HG02970 (cell line): ENCODE data around the gene GPAT2.
"Not testable (repeated sequence)": the region's sequence is repeated elsewhere in the genome, so short reads cannot be mapped to it uniquely, and the experiment has no call there.

Experiments
- ATAC-seq: cut with Tn5 transposase; IDR thresholded peaks from one replicate; pipeline ENCODE4 v1.9.1; 2021; ENCODE audit warnings: mild to moderate bottlenecking, moderate library complexity, moderate number of reproducible peaks; ENCODE audit not compliant: unreplicated experiment, low FRiP score

The GPAT2 gene

DNA sequence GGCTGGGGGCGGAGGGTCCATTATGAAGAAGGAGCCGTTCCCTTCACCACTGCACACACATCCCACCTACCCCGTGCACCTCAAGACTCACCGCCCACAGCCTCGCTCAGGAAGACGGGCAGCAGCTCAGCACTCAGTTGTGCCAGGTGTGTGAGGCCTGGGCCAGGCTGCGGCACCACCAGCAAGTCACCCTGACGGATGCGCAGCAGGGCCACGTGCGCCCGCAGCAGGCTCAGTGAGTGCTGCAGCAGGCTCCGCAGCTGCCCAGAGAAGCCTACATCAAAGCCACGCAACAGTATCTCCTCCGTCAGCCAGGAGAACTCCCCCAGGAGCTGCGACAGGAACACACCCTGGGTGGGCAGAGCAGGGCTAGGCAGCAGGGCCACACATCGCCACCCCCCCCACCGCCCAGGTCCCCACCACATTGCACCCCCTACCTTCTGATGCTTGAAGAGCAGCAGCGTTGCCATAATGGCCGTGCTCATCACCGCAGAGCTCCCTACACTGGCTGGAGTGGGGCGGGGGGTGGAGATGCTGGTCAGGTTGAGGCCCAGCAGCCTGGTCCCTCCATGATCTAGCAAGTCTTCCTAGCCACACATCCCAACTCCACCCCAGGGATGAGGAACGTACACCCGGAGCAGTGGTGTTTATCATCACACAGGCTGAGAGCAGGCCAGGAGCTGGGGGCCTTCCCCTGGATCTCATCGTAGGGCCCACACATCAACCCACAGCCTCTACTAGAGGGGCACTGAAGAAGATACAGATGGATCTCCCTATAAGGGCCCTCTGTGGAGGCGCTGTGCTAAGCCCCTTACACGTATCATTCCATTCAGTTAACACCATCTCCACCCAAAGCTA, 10.2 kb downstream of the GPAT2 start:
- no peak for ATAC-seq

DNA sequence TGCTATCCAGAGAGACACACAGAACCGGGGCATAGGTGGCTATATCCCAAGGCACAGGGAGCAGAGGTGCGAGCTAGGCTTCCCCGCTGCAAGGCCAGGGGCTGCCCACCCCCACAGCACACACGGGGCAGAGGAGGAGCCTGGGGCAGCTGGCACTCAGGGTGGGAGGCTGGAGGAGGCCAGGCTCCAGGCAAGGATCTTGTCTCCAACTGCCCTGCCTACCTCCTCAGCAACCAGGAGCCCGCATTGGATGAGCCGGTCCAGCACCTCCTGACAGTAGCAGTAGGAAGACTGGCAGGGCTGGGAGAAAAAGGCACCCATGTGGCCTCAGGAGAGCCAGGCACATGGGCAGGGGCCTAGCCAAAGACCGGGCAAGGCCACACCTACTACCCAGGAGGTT, 11.0 kb downstream of the GPAT2 start:
- not testable (repeated sequence) for ATAC-seq

DNA sequence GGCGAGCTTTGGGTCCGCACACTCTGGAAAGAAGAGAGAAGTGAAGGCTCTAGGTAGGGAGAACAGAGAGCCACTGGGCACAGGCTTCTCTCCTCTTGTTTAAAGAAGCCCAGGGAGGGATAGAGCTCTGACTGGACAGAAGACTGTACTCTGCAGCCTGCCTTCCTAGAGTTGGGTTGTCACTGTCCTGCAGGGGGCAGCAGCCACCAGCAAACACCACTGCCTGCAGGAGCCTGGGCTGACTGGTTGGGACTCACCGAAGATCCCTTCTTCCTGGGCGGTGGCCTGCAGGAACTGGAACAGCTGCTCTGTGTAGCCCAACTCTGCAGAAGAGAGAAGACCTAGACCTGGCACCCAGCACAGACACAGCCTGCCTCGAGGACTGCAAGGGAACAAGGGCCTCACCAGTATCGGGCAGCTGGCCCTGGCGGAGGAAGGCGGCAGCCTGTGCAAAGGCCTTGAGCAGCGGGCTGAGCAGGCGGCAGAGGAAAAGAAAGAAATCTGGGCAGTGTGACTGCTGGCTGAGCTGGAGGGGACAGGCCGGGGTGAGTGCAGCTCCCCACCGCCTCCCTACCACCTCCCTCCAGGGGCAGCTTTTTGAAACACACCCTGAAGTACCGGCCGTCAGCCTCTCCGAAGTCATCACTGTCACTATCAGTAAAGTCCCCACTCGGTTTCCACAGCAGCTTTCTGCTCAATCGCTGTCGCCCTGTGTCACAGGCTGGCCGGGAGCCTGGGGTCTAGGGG, 11.8 kb downstream of the GPAT2 start:
- ATAC-seq: not testable (repeated sequence)

DNA sequence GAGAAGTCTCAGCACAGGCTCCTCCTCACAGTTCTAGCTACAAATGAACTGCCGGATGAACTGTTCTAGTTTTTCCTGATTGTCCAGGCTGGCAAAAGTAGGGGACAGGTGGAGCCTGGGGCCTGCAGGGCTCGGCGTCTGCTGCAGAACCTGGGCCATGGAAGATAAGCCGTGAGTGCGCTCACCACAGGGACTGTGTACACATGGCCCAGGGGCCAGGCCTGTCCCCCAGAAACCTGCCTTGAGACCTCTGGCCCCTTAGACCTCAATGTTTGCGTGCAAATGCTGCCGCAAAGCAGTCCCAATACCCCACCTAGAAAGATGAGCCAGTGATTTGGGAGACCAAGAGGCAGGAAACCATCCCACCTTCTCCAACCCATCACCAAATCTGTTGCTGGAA, 12.6 kb downstream of the GPAT2 start:
- not testable (repeated sequence) for ATAC-seq

DNA sequence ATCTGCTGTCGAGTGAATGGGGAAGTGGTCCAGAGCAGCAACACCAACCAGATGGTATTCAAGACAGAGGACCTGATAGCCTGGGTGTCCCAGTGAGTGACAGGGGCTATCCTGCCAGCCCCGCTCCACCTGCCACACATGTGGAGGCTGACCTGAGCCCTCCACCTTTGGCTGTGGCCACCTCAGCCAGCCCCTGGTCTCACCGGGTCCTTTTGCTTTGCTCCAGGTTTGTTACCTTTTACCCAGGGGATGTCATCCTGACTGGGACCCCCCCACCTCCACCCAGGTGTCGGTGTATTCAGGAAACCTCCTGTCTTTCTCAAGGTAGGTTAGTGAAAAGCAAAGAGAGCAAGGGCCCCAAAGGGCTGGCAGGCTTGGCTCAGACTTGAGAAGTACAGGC, 13.6 kb downstream of the GPAT2 start:
- ATAC-seq: not testable (repeated sequence)

DNA sequence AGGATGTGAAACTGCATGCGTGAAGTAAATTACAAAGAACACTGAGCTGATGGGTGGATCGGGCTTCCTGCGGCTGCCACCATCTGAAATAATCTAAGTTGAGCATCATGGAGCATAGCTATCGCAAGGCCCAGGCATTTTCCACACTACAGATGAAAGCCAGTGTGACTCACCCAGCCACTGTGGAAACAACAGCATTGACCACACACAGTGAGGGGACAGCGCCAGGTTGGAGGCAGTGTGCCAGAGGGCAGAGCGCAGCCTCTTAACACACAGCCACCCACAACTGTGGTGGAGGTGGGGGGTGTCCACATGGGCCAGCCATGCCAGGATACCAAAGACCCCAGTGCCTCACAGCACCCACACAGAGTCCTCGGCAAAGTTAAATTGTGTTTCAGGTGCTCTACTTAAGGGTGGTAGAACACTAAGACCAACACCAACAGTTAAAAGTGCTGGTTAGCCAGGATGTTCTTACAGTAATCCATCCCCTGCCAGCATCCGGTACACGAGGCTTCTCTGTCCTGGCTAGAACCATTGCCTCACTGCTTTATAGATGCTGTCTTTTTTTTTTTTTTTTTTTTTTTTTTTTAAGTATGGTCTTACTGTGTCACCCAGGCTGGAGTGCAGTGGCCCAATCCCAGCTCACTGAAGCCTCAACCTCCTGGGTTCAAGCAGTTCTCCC, 14.7 kb downstream of the GPAT2 start:
- not testable (repeated sequence) for ATAC-seq

DNA sequence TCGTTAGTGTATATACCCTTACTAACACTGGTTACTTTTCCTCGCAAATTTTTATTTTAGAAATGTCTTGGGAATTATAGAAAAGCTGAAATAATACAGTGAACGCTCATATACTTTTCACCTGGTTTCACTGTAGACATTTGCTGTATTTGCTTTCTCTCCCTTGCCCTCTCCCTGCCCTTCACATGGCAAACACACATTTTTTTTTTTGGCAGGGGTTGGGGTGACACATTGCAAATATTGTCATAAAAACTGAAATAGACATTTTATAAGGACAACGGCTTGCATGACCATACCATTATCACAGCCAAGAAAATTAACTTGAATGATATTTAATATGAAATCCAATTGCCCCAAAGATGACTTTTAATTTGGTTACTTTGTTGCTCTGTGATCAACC, 18.4 kb downstream of the GPAT2 start:
- not testable (repeated sequence) for ATAC-seq

DNA sequence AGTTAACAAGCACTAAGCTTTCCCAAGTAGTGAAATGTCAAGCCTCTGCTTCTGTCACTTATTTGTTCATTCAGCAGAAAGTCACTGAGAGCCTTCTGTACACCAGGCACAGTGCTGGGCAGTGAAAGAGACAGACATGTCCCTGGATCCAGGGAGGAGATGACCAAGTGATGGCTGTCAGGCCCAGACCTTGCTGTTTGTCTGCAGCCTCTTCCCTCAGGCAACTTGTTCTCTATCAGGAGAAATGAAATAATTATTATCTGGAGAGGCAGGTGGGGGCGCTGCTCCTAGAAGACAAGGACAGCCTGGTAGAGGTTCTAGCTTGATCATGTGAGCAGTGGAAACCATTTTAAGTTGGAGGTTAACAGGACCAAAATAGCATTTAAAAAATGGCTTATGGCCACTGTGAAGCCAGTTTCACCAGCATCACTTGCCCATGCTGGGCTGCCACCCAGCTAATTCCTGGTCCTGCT, 21.9 kb downstream of the GPAT2 start:
- not testable (repeated sequence) for ATAC-seq

DNA sequence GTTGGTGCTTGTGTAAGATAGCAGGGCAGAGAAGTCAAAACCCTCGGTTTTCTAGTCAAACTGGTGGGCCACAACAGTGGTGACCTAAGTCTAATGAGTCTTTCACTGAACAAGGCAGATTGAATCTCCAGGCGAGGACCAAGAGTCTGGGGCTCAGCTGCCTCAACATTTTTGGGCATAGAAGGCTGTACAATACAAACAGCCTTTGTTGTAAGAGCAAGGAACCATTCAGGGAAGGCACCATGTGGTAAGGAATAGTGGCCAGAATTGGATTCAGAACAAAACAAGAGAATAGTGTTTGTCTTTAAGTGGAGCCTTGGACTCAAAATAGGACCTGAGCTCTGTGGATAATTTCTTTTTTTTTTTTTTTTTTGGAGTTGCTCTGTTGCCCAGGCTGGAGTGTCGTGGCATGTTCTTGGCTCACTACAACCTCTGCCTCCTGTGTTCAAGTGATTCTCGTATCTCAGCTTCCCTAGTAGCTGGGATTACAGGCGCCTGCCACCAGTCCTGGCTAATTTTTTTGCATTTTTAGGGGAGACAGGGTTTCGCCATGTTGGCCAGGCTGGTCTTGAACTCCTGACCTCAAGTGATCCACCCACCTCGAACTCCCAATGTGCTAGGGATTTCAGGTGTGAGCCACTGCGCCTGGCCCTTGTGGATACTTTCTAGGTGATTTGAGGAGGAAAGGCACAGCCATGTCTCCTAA, 22.5 kb downstream of the GPAT2 start:
- ATAC-seq: not testable (repeated sequence)

DNA sequence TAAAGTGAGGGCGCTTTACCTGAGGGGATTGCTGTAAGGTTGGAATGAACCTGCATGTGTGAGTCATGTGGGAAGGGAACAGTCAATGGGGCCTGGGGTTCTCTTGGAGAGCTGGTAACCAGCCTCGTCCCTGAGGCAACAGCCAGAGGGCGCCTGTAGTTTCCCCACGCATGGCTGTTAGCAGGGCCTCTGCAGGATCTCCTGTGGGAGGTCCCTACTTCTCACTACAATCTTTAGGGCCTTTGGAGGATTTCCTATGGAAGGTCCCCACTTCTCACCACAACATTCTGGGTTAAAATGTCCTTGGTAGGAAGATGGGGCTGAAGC, 23.6 kb downstream of the GPAT2 start:
- ATAC-seq: not testable (repeated sequence)

DNA sequence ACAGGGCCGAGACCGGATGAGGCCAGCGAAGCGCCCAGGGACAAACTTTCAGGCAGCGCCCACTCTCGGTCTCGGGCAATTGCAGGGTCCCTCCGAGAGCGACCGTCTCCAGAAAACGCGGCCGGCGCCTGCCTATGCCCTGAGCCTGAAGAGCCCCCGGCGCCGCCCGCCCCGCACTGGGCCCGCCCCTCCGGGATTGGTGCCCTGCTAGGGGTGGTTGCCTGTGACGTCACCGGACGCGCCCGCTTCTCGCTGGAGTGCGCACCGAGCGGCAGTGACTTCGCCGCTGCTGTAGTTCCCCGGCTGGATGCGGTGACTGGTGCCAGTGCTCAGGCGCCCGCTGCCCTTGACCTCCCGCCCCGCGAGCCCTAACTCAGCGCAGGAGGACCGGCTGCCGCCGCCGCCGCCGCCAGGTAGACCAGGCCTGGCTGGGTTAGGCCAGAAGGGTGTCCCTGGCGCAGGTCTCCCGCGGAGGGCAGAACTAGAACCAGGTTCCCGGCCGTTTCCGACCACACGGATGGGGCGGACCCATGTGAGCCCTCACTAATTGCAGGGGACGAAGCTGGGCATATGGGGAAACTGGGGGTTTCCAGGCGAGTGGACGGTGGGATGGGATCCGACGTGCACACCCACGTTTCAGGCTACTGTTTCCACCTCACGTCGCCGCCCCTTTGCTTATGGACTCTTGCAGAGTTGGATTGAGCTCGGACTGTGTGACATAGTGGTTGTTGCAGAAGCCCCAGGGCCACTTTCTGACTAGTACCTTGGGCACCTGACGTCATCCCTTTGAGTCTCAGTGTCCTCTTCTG, 24.2 kb downstream of the GPAT2 start:
- peak; percentile 94 for ATAC-seq

DNA sequence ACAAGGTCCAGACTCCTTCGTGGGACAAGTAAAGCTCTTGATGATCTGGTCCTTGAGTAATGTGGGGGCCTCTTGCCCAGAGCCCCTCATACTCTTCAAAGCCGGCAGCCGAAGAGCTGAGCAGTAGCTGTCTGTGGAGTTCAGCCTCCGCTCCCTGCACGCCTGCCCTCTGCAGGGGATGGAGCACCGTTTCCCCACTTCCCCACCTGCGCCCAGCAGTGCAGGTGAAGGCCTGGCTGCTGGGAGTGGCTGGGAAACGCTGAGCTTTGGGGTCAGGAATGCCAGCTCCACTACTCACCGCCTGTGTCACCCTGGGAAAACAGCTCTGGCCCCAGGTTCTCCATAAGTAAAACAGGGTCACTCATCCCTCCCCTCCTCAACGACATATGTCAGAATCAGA, 24.9 kb downstream of the GPAT2 start:
- ATAC-seq: peak; percentile 4

DNA sequence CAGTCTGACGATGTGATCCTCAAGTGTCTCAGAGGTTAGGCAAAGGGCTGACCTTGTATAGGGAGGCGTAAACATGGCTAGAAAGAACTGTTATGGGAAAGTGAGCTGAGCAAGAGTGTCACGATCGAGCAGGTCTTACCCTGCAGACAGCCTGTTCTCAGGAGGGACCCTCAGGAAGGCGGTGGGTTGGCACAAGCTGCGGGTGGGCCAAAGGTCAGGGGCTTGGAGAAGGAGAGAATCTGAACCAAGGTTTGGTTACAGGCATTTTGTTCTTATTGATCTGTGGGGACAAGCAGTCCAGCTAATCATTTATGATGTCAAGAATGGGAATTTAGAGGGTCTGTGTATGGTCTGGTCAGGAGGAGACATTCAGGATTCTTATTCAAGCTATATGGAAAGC, 26.7 kb downstream of the GPAT2 start:
- ATAC-seq: not testable (repeated sequence)

DNA sequence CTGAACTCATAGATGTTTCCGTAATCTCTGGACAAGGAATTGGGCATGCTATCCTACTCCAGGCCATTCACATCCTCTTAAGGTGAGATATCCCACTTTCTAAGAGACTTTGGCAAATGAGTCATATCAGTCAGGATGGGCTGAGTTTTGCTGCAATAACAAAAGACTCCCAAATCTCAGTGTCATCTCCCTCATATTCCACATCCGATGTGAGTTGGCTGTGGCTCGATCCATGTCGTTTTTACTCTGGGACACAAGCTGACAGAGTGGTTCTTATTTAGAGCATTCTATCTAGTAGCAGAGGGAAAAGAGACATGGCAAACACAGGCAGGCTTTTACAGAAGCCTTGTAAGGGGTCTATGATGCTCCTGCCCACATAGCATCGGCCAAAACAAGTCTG, 28.5 kb downstream of the GPAT2 start:
- ATAC-seq: not testable (repeated sequence)

DNA sequence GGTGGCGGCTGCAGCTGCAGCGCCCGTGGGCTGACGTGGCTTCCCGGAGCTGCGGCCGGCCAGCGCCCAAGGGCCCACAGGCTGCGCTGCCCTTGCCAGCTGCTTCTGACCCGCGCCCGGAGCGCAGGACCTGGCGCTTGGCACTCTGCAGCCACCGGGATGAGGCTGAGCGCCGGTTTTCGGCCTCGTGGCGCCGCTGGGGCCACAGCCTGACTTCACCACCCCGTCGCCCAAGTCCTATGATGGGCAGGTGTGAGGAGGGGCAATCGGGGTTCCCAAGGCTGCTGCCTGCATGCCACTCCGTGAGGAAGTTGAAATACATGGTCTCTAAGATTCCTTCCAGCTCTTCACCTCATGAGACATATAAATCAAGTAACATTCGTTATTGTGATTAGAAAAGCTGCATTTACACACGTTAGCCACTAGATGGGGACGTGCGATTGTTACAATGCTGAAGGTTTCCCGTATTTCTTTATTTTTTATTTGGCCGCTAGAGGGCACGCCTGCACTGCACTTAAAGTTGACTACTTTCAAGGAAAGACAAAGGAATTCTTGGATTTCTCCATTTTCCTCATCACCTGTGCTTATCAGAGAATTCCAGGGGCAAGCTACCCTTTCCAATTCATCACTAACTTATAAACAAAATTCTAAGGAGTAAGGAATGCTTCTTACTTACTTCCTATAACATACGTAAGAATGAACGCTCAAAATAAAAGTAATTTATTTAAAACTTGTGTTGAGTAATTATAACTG, 42.0 kb downstream of the GPAT2 start:
- ATAC-seq: not testable (repeated sequence)

DNA sequence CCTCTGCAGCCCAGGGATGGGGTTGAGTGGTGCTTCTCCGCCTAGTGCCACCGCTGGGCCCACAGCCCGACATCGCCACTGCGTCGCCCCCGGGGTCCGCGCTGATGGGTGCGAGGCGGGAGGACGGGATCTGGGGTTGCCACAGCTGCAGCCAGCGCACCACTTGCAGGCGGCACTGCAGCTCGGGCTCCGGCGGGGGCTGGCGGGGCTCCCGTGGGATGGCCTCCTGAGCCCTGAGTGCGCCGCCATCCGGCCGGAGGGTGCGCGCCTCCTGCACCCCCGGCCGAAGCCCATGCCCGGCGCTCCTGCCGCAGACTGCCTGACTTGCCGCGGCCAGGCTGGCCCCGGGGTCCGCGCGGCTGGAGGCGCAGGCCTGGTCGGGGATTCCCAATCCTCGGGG, 42.6 kb downstream of the GPAT2 start:
- ATAC-seq: peak; percentile 30

DNA sequence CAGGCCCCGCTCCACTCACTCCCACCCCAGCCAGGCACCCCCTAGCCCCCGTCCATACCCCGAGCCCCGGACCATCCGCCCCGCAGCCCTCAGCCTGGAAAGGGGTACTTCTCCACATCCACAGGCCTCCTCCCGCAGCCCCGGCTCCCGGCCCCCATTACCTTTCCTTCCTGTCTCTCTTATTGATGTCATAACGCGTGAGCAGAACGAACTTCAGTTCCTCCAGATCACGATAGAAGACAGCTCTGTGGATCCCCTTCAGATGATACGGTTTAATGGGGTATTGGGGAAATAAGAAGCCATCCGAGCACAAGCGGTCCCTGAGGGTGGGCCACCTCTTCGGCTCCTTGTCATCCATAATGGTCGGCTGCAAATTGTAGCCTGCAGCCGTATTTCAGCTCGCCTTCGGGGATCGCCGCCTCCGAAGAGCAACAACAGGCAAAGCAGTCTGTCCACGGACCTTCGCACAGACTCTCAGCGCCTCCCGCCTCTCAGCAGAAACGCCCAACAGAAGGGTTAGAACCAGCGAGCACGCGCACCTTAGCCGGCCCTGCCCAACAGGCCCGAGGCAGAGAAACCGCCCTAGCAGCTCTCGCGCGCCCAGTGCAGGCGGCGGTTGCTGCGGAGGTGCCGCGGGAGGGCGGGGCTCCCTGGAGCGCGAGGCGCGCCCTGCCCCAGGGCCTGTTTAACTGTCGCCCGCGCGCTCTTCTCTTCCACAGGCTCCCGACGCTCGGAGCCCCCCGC, 43.2 kb downstream of the GPAT2 start, which contains the start of gene ANKRD36C:
TSS of gene ANKRD36C (minus strand) at position 474 of the 744 bp plus-strand sequence. CDS start at position 358, 116 bp downstream.
- peak; percentile 92 for ATAC-seq

DNA sequence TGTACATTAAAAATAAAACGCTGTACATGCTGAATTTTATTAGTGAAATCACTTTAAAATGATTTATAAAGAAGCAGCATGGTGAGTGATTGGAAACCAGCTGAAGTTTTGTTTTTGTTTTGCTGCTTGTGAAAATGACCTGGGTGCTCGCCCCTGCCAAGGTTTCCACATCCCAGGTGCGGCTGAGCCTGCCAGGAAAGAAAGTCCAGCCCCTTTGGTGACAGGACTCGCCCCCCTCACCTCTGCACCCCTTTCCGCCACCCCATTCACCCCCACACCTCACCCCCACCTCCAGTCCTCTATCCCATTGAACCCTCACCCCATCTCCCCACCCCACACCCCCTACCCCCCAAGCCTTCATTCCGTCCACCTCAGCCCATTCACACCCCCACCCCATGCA, 43.8 kb downstream of the GPAT2 start:
- ATAC-seq: not testable (repeated sequence)
